ENCODE results near the gene TIGD4.
"Not testable (repeated sequence)": the region's sequence is repeated elsewhere in the genome, so short reads cannot be mapped to it uniquely, and the experiment has no call there.

The TIGD4 gene

DNA sequence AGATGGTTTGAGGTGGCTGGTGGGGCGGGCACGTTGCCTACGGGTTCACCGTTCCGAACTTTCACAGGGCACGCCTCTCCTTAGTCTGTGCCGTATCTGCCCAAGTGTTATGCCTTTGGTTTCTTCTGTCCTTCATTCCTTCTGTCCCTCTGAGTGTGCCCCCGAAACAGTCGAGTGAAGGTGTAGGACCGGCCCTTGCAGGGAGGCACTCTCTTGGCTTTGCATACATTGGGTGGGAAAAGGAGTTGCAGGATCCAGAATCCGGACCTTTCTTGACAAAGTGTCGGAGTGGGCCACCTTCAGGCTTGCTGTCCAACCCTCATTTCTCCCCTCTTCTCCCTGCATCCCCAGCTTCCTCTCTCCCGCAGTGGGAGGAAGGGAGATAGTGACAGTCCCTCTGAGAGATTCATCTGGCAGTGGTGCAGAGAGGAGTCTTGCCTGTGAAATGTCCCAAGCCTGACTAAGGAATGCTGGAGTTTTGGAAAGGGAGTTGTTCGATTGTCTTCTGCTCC lies 793 bp upstream of the TIGD4 start:
- peak; percentile 19 for DNase-seq (ENCODE audit: low read depth)

DNA sequence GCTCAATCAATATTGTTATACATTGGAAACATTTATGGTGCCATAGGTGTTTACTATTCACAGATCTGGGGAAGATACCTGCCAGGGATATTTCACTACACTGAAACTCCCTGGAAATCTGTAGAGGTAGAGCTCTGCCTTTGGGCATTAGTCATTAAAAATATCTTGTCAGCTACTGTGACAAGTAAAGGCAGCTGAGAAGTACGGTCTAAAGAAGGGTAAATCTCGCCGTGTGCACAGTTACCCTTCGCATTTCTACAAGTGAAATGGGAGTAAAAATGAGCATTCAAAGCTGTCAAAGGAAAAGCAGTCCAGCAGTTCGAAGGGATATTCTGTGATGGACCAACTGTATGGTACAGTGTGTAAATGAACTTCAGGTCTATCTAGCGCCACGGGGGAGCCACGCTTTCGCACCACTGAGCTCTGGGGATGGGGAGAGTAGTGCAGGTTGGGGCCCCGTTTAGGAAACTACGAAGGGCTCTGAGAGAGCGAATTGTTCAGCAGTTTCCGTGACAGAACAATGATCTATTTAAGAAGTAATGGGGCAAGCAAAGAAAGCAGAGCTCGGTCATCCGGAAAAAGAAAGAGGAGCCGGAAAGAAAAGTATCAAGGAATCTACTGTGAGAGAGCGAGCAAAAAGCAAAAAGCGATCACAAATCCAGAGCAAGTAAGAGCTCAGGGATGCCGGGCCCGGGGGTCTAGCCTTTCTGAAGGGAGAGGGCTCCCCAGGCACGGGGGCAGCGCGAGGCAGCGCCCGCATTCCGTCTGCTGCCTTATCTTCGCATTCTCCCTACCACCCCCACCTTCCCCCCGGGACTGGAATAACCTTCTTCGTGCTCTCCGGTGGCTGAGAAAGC lies 646 bp downstream of the TIGD4 start:
- DNase-seq (ENCODE audit: low read depth), result no peak

DNA sequence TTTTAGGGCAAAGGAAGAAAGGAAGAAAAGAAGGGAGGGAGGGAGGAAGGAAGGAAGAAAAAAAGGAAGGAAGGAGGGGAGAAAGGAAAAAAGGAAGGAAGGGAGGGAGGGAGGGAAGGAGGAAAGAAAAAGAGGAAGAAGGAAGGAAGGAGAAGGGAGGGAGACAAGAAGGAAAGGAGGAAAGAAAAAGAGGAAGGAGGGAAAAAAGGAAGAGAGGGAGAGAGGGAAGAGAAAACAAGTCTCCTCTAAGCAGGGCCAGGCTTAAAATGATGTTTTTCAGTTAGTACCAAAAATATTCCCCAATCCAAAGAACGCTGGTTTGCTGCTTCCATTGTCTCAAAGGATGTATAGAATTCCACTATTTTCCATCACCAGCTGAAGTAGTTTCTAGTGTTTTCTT lies 2.0 kb downstream of the TIGD4 start:
- no peak for DNase-seq (ENCODE audit: low read depth)

DNA sequence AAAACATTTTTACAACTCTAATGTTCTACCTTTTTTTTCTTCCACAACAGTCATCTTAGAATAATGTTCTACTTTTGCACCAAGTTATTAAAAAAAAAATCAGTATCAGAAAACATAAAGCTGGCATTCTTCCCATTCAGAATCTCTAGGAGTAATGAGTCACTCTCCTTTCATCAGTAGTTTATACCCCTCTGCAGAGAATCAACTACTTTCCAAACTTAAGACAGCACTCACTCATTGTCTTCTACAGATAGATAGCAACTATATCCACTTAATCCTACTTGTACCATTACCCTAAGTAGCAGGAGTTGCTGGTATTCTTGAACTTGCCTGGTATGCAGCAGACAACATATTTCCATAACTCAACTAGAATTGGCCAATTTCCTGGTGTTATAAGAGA lies 3.2 kb downstream of the TIGD4 start:
- DNase-seq (ENCODE audit: low read depth), result peak; percentile 19

DNA sequence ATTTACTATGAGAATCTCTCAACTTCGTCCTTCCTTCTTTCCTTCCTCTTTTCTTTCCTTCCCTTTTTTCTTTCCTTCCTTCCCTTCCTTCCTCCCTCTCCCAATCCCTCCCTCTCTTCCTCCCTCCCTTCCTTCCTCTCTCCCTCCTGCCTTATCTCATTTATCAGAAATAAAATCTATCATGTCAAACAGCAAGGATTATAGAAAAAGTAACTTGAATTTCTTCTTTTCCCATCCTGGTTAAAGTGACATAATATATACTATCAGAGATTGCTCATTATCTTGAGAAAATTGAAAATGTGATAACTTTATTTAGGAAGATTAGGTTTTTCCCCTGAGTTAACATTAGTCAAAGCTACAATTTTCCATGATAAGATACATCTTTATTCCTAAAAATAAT lies 5.6 kb downstream of the TIGD4 start:
- no peak for DNase-seq (ENCODE audit: low read depth)

DNA sequence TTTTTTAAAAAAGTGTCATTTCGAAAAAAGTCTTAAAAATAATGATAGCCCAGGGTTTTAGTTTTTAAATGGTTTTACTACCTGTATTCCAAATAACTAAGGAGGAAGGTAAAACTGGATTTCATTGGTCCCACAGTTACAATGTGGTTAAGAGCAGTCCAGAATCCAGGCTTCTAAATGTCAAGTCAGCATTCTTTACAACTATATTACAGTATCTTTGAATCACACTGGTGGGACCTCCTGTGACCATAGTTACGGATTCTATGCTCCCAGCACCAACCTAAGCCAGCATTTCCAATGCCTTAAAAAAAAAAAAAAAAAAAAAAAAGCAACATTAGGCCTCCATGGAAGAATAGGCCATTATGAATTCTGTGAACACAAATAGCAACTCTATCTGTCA lies 6.2 kb downstream of the TIGD4 start:
- DNase-seq (ENCODE audit: low read depth), result no peak

DNA sequence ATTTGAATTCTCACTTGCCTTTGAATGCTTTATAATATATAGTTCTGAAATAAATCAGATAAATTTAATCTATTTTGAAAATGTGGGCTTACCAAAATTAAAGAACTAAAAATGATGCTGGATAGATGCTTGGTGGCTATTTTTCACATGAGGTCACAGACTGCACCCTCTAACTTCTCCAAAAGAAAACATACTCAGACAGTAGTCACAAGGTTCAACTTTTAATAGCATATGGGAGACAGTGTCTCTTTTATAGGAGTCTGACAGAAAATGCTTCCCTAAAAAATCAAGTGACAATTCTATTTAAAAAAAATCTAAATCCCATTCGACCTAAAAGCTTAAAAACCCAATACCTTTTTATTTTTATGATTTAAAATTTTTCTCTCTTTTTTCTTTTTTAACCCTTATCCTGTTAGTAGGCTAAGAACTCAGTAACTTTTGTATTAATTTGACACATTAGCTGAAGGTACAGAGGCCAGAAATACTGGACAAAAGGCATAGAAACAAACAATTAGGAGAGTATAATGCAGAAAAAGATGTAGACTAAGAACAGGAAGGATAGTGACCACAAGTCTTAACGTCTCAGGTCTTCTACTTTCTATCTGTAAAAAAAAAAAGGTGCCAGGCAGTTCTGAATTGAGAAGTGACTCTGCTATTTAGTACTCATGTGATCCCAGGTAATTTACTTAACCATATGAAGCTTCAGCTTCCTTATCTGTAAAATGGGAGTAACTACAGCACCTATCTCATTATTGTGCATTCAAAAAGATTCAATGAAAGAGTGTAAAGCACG lies 7.6 kb downstream of the TIGD4 start:
- DNase-seq (ENCODE audit: low read depth), result no peak

DNA sequence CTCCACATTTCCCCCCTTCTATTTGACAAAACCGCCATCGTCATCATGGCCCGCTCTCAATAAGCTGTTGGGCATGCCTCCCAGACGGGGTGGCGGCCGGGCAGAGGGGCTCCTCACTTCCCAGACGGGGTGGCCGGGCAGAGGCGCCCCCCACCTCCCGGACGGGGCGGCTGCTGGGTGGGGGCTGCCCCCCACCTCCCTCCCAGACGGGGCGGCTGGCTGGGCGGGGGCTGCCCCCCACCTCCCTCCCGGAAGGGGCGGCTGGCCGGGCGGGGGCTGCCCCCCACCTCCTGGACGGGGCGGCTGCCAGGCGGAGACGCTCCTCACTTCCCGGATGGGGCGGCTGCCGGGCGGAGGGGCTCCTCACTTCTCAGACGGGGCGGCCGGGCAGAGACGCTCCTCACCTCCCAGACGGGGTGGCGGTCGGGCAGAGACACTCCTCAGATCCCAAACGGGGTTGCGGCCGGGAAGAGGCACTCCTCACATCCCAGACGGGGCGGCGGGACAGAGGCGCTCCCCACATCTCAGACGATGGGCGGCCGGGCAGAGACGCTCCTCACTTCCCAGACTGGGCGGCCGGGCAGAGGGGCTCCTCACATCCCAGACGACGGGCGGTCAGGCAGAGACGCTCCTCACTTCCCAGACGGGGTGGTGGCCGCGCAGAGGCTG lies 14.3 kb downstream of the TIGD4 start:
- DNase-seq (ENCODE audit: low read depth), result not testable (repeated sequence)

DNA sequence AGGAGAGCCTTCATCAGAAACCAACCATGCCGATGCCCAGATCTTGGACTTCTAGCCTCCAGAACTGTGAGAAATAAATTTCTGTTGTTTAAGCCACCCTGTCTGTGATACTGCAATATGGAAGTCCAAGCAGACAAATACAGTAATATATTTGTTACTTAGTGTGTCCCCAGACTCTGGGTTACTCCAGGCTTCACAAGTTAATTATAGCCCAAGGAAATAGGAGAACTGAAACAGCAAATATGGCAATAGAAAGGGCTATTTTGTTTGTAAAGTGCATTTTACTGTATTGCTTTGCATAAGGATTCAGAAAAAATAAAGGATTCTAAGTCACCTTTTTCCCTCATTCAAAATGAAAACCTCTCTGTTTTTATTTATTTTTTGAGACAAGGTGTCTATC lies 15.7 kb downstream of the TIGD4 start:
- DNase-seq (ENCODE audit: low read depth), result no peak

DNA sequence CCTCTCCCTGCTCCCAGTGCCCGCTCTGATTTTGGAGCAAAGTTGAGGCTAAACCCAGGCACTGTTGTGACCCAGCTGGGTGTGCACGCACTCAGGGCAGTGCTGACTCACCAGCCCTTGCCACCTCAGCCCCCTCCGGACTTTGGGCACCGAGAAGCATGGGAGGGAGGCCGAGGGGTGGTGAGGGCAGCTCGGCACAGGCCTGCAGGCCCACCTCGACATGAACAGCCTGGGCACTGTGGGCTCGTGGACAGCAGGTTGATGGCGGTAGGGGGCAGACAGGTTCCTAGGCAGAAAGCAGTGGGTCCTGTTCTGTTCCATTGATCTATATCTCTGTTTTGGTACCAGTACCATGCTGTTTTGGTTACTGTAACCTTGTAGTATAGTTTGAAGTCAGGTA lies 30.9 kb downstream of the TIGD4 start:
- DNase-seq (ENCODE audit: low read depth), result no peak

DNA sequence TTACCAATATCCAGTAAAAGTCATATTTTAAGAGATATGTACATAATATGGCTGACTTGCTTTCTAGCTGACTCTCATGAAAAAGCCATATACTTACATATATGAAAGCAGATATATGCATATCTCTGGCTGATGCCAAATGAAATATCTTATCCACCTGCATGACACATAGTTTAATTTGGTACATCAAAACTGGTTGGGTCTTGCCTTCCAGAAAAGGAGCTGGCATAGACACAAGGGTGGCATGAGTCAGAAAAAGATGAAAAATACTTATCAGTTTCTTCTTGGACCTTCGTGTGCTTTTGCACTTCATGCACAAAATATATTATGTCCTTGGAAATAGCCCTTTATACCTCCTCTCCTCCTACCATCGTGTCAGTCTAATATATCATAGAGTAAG lies 32.1 kb downstream of the TIGD4 start:
- no peak for DNase-seq (ENCODE audit: low read depth)

DNA sequence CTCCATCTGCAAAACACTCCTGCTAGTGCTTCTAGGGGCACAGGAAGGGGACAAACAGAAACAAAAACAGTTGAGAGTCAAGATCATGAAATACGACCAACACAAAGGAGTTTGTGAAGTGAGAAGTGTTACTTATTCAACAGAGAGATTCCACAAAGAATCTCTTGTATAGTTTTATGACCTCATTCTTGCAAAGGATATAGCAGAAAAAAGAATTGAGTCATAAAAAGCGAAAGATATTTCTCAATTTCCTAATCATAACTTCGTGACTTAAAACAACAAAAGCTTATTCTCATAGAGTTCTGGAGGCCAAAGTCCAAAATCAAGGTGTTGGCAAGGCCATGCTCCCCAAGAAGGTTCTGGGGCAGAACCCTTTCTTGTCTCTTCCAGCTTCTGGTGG lies 40.7 kb downstream of the TIGD4 start:
- DNase-seq (ENCODE audit: low read depth), result no peak

DNA sequence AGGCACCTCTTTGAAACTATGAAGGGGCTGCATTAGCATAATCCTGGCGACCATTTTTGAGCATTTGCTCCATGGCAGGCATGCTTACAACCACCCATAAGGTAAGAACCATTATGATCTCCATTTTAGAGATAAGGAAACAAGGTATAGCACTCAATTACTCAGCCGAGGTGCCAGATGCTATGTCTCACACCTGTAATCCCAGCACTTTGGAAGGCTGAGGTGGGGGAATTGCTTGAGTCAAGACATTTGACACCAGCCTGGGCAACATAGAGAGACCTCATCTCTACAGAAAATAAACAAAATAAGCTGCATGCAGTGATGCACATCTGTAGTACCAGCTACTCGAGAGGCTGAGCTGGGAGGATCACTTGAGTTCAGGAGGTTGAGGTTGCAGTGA lies 43.6 kb downstream of the TIGD4 start:
- DNase-seq (ENCODE audit: low read depth), result no peak

DNA sequence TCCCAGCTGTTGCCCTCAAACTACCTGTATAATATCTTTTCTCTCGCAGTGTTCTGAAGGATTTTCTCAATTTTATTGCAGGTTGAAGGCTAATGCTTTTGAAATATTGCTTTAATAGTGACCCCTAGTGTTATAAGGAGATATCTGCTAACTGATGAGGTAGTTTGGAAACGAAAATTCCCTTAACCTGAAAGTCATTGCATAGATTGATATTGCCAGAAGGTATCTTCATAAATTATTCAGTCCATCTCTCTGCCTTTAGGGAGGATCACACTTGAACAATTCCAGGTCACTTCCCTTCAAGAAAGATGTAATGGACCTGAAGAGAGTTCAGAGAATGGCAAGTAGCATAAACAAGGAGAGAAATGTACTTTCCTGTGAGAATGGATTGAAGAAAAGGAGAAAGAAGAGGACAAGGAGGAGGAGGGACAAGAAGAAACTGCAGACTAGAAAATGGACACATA lies 44.1 kb downstream of the TIGD4 start:
- DNase-seq (ENCODE audit: low read depth), result no peak

DNA sequence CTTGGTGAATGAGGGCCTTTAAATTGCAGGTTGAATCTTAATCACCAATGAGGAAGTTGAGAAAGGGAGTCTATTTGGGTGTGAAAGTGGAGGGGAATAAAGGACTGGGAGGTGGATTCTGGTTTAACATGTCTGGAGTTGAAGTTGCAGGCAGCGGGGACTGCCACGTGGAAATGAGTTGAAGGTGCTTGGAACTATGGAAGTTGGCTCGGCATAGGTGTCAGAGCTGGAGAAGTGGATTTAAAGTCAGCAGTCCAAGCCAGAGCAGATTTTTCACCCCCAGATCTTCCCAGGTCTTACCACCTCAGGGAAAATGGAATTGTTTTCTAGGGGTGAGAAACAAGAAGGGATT lies 44.9 kb downstream of the TIGD4 start:
- DNase-seq (ENCODE audit: low read depth), result no peak

DNA sequence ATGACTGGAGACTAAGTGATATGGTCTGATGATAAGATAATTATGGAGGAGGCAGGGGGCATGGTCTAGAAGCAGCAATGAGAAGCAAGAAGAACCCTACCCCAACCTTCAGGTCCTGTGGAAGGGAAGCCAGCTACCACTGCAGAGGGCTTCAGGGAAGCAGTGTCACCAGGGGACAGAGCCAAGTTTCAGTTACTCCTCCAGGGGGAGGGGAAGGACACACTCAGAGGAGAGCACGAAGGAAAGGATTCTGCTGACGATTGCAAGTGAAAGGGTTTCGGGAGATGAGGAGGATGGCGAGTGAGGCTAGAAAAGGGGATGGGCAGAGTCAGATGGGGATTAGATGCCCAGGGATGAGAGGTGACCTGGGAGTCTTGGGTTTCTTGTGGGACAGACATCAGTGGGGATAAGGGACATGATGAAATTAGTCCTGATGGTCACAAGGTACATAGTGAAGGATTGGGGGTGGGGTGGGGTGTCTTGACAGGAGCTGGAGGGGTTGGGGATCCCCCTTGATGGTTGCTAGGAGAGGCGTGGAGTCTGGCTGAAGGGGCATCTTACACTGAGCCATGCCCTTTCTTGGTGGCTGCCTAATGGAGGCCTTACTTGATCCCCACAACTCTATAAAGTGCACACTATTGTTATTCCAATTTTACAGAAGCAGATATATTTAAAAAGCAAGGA lies 45.4 kb downstream of the TIGD4 start:
- no peak for DNase-seq (ENCODE audit: low read depth)

DNA sequence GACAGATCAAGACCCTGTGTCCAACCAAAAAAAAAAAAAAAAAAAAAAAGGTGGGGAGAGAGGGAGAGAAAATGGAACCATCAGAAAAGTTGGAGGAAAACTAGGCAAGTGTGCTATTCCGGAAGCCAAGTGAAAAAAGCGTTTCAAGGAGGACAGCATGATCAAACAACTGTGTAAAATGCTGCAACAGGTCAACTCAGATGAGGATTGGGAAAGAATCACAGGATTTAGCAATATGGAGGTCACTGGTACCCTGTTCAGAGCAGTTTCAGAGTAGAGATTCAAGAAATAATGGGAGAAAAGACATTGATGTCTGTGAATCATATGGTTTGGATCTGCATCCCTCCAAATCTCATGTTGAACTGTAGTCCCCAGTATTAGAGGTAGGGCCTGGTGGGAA lies 47.5 kb downstream of the TIGD4 start:
- DNase-seq (ENCODE audit: low read depth), result no peak

DNA sequence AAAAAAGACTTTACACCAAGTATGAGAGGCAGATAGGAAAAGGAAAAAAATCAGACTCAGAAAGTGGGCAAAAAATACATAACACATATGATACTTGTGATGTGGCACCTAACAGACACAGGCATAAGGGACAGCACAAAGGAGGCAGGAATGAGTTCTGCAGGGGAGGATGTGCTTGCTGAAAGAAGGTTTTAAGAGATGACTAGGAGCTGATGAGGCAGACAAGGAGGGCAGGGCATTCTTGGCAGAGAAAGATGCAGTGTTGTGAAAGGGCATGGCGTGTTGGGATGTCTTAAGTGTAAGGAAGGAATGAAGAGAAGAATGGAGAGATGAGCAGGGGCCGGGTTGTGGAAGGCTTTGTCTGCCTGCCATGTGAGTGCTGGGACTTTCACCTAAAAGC lies 50.1 kb downstream of the TIGD4 start:
- DNase-seq (ENCODE audit: low read depth), result no peak

DNA sequence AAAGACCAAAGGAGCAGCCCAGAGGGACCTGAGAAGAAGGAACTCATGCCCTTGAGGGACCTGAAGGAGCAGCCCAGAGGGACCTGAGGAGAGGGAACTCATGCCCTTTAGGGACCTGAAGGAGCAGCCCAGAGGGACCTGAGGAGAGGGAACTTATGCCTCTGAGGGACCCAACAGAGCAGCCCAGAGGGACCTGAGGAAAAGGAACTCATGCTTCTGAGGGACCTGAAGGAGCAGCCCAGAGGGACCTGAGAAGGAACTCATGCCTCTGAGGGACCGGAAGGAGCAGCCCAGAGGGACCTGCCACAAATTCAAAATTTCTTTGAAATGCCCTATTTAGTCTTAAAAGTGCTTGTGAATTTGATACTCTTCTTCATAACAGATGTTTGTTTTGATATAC lies 51.2 kb downstream of the TIGD4 start:
- no peak for DNase-seq (ENCODE audit: low read depth)

DNA sequence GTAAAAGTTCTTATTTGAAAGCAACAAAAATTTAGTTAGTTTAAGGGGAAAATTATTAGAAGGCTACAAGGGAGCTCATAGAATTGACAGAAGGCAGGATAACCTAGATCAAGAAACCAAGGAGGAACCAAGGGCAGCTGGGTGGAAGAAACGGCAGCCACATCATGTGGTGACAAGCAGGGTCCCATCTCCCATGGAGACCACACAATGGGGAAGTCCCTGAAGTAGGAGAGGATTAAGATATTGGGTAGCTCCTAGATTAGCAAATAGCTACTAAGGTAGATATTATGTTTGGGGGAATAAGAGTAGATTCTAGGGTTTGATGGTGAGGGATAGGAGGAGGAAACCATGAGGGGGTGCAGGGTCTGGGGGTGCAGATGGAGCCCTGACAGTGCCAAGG lies 51.7 kb downstream of the TIGD4 start:
- no peak for DNase-seq (ENCODE audit: low read depth)

DNA sequence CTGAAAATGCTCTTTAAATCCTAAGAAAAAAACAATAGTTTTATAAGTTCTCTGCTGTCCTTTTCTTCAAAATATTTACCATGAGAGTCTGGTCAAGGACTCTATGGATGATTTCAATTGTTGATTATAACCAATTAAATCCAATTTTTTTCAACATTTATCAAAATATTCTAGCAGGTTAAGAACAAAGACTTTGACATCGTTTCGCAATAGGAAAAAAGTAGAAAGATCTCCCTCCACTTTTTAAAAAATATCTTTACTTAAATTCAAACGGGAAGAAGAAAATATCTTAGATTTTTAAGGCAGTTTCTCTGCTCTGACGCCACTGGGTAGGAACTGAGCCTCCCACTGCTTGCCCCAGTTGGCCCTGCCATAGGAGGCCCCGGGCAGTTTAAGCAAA lies 55.0 kb downstream of the TIGD4 start:
- DNase-seq (ENCODE audit: low read depth), result no peak

DNA sequence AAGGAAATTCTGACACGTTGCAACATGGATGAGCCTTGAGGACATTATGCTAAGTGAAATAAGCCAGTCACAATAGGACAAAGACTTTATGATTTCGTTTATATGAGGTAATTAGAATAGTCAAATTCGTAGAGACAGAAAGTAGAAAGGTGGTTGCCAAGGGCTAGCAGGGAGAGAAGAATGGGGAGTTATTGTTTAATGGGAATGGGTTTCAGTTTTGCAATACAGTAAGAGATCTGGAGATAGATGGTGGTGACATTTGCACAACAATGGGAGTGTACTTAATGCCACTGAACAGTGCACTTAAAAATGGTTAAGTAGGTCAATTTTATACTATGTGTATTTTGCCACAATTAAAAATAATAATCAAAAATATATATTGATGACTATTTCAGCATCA lies 56.3 kb downstream of the TIGD4 start:
- no peak for DNase-seq (ENCODE audit: low read depth)
